ENCODE measurements around the gene ZNF804B. TPM values are rescaled to one million over a fixed set of nuclear protein-coding genes. Genes with fewer than 3 reads are reported as not detected.

Gene ZNF804B
- total RNA-seq, 1 experiment from 2014 or later = not detected

DNA sequence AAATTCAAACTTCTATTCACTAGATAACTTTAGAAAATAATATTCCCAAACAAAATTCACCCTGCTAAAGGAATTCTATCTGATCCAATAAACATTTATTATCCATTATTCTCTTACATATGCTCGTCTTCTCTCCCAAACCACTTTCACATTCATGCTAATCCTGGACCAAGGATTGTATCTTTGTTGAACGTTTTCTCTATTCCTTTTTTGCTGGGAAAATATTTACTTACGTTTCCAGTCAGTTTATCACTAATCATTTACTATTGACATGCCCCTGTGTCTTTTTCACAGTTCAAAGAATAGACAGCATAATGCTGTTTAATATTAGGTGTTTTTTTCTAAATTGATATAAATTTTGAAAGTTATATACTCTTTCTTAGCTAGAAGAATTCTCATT lies 32.9 kb downstream of the ZNF804B start:
- Histone ChIP-seq H3K9me3 (ENCODE audit: low read depth, low read length, poor library complexity, severe bottlenecking) (no peaks in the 10 kb centered on the region), H3K36me3 (ENCODE audit: insufficient read depth, low read length, poor library complexity, severe bottlenecking) (no peaks in the 10 kb centered on the region), H3K27me3 (replicated peaks; ENCODE audit: insufficient read depth, low read depth, low read length, poor library complexity) (no peaks in the 10 kb centered on the region), H3K4me1 (ENCODE audit: insufficient read depth, low read length, poor library complexity, severe bottlenecking) (no peaks in the 10 kb centered on the region), H3K4me3 (ENCODE audit: low read depth, low read length, poor library complexity, severe bottlenecking) (no peak overlapping the region), H3K27ac (ENCODE audit: low read depth, low read length, poor library complexity, severe bottlenecking) (no peak overlapping the region)
- intact Hi-C loops (cut with micrococcal nuclease; ENCODE audit: unreplicated experiment) = loop anchor here (10.0 kb wide), 1 partner anchor 1322 kb away; no protein-coding TSS in a partner anchor
- DNase-seq (ENCODE audit: low spot score) = no peak
- BruUV-seq (replicated peaks) = no TSS peak
- ChIA-PET CTCF (no interaction called here), POLR2A (ENCODE audit: low non-redundant PET) (no interaction called here)
- TF ChIP-seq, protein P1, sequence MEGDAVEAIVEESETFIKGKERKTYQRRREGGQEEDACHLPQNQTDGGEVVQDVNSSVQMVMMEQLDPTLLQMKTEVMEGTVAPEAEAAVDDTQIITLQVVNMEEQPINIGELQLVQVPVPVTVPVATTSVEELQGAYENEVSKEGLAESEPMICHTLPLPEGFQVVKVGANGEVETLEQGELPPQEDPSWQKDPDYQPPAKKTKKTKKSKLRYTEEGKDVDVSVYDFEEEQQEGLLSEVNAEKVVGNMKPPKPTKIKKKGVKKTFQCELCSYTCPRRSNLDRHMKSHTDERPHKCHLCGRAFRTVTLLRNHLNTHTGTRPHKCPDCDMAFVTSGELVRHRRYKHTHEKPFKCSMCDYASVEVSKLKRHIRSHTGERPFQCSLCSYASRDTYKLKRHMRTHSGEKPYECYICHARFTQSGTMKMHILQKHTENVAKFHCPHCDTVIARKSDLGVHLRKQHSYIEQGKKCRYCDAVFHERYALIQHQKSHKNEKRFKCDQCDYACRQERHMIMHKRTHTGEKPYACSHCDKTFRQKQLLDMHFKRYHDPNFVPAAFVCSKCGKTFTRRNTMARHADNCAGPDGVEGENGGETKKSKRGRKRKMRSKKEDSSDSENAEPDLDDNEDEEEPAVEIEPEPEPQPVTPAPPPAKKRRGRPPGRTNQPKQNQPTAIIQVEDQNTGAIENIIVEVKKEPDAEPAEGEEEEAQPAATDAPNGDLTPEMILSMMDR (conservative IDR thresholded peaks at IDR 0.05; ENCODE audit: low read depth, low read length) = no peak
- no peak for TF ChIP-seq EZH2 (IDR thresholded peaks at IDR 0.05; ENCODE audit: borderline replicate concordance, low read depth, low read length, poor library complexity, severe bottlenecking)

DNA sequence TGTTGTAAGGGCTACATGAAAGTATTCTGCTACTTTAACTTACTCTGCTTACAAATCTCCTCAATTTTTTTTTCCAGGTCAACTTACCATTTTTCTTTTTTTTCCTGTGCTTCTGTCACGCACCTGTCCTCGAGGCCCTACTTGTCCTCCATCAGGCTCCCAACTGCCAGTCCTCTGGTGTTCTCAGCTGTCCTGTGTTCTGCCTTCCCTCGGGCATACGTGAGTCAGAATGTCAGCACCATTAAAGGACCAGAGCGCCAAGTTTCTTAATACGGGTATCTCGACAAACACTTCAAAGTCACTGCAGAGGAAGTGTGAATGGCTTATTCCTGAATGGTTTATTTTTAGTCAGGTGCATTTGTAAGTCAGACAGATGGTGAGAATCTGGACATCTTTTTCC lies 36.1 kb downstream of the ZNF804B start, which contains the start of gene TEX47:
TEX47 (minus strand) TSS at position 185 of the 400 bp plus-strand sequence. CDS start 795 bp downstream, outside the sequence.
- Histone ChIP-seq H3K27ac (ENCODE audit: low read depth, low read length, poor library complexity, severe bottlenecking) (no peak within 1 kb of the TSS), H3K27me3 (replicated peaks; ENCODE audit: insufficient read depth, low read depth, low read length, poor library complexity) (no peaks in the 10 kb centered on the region), H3K4me1 (ENCODE audit: insufficient read depth, low read length, poor library complexity, severe bottlenecking) (no peaks in the 10 kb centered on the region), H3K36me3 (ENCODE audit: insufficient read depth, low read length, poor library complexity, severe bottlenecking) (no peaks in the 10 kb centered on the region), H3K4me3 (ENCODE audit: low read depth, low read length, poor library complexity, severe bottlenecking) (no peak within 1 kb of the TSS), H3K9me3 (ENCODE audit: low read depth, low read length, poor library complexity, severe bottlenecking) (no peaks in the 10 kb centered on the region)
- ChIA-PET POLR2A (ENCODE audit: low non-redundant PET) (no interaction called here), CTCF (no interaction called here)
- DNase-seq (ENCODE audit: low spot score) = no peak
- TF ChIP-seq EZH2 (IDR thresholded peaks at IDR 0.05; ENCODE audit: borderline replicate concordance, low read depth, low read length, poor library complexity, severe bottlenecking) = no peak
- TF ChIP-seq, protein P1 (conservative IDR thresholded peaks at IDR 0.05; ENCODE audit: low read depth, low read length) = no peak
- no TSS peak for BruUV-seq (replicated peaks)
- intact Hi-C loops (cut with micrococcal nuclease; ENCODE audit: unreplicated experiment) = loop anchor here (10.0 kb wide), 1 partner anchor 1319 kb away; no protein-coding TSS in a partner anchor

DNA sequence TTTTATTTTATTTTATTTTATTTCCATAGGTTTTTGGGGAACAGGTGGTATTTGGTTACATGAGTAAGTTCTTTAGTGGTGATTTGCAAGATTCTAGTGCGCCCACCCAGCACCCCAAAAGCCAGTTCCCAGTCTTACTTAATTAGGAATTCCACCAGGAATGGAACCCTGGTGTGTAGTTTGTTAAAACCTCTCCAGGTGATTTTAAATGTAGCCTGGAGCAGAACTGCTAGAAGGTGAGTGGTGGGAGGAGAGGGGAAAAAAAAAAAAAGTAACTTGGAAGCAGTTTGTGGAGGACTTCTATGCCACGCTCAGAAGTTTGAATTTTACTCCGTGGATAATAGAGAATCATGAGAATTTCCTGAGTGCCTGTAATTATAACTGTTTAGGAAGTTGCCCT lies 41.5 kb downstream of the ZNF804B start:
- H3K4me3 ChIP-seq (ENCODE audit: low read depth, low read length, poor library complexity, severe bottlenecking) = no peak overlapping the region
- no peaks in the 10 kb centered on the region for H3K36me3 ChIP-seq (ENCODE audit: insufficient read depth, low read length, poor library complexity, severe bottlenecking)
- no peaks in the 10 kb centered on the region for H3K27me3 ChIP-seq (replicated peaks; ENCODE audit: insufficient read depth, low read depth, low read length, poor library complexity)
- intact Hi-C loops (cut with micrococcal nuclease; ENCODE audit: unreplicated experiment) = no loop called here
- no peak for DNase-seq (ENCODE audit: low spot score)
- BruUV-seq (replicated peaks) = no TSS peak
- no peaks in the 10 kb centered on the region for H3K4me1 ChIP-seq (ENCODE audit: insufficient read depth, low read length, poor library complexity, severe bottlenecking)
- H3K27ac ChIP-seq (ENCODE audit: low read depth, low read length, poor library complexity, severe bottlenecking) = no peak overlapping the region
- POLR2A ChIA-PET (ENCODE audit: low non-redundant PET) = no interaction called here
- CTCF ChIA-PET = no interaction called here
- TF ChIP-seq EZH2 (IDR thresholded peaks at IDR 0.05; ENCODE audit: borderline replicate concordance, low read depth, low read length, poor library complexity, severe bottlenecking) = no peak
- TF ChIP-seq, protein P1 (conservative IDR thresholded peaks at IDR 0.05; ENCODE audit: low read depth, low read length) = no peak
- H3K9me3 ChIP-seq (ENCODE audit: low read depth, low read length, poor library complexity, severe bottlenecking) = no peaks in the 10 kb centered on the region
